GM19043 (cell line): ENCODE results near the gene ATXN7.

Source experiments
- ATAC-seq: cut with Tn5 transposase; IDR thresholded peaks from one replicate; pipeline ENCODE4 v1.9.1; 2021; ENCODE audit warnings: low read depth; ENCODE audit not compliant: unreplicated experiment

Gene ATXN7

DNA sequence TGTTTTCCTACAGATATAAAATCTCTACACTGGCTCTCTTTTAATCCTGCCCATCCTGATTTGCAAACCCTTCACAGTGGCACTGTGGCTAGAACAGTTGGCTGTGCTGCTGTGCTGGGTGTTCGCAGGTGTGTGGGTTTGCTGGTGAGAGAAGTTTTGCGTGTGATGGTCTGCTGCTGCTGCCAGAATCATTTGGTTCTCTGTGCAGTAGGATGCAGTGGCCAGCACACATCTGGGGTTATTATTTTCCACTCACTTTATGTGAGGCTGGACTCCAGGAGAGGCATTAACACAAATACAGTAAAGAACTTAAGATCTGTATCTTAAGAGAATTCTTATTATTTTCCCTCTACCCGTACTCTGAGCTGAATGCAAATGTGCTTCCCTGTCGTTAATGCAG is 175.7 kb downstream of the ATXN7 start:
- no peak for ATAC-seq

DNA sequence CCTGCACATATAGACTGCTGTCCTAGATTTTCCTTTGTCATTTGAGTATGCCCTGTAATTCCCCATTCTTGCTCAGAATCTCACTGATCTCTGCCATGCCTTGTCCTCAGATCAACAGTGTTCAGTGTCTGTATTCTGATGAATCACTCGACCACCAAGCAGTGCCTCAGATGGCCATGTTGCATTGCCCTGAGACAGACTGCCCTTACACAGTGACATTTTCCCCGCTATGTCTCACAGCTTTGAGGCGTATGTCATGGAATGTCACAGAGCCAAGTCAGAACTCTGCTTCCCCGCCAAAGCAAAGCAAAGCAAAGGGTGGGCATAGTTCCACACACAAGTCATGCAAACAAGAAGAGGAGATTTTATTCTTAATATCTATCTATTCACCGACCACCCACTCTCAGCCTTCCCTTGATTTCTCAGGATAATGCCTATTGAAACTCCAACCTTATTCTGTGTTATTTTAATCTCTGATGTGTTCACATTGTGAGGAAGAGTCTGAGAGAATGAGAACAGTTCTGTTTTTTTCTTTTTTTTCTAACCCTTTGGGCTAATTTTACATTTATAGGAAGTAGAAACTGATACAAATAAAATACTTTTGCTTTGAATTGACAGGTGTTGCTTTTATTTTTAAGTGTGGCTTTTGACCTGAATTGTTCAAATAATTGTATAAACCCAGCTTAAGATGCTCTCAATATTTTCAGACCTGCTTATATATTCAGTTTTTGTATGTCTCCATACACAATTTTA is 176.5 kb downstream of the ATXN7 start:
- no peak for ATAC-seq

DNA sequence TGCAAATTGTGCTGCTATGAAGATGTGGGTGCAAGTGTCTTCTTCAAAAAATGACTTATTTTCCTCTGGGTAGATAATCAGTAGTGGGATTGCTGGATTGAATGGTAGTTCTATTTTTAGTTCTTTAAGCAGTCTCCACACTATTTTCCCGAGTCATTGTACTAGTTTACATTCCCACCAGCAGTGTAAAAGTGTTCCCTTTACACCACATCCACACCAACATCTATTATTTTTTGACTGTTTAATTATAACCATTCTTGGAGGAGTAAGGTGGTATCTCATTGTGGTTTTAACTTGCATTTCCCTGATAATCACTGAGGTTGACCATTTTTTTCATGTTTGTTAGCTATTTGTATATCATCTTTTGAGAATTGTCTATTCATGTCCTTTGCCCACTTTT is 179.3 kb downstream of the ATXN7 start:
- ATAC-seq = no peak

DNA sequence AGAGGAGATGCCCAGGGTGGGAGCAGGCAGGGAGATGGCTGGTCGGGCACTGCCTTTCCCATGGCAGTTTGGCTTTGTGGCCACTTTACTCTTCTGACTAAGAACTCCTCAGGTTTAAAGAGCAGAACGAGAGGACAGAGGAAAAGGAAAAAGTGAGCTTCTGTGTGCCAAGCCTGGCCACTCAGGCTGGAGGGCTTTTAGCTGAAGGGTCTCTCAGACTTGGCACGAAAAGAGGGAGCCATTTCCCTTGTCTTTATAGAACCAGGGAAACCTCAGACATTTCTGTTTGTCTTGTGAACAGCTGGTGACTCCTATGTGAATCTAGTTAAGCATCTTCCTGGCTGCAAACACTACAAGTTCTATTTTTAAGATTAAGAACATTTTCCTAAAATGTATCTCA is 182.9 kb downstream of the ATXN7 start:
- ATAC-seq = no peak

DNA sequence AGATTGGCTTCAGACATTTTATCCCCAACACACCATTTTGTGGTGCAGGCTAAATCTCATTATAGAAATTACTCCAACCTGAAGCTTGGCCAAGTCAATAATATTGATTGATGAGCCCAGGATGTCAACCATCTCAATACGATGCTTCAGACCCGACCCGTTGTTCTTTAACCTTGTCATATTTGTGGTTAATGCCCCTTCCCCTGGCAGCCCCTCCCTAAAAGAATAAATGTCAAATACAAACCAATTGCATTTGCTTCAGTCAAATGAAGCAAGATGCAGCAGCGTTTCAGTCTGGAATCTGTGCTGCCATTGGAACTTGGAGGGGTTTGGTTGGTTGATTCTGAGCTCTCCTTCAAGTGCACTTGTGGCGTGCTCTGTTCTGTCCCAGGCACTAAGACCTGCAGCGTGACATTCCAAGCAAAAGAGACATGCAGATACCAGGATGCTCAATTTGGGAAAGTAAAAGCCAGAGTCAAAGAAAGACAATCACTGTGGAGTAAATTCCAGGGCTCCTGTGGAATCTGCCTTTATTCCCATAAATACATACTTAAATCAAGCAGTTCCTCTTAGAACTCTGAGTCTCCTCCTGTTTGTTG is 183.4 kb downstream of the ATXN7 start:
- ATAC-seq = no peak

DNA sequence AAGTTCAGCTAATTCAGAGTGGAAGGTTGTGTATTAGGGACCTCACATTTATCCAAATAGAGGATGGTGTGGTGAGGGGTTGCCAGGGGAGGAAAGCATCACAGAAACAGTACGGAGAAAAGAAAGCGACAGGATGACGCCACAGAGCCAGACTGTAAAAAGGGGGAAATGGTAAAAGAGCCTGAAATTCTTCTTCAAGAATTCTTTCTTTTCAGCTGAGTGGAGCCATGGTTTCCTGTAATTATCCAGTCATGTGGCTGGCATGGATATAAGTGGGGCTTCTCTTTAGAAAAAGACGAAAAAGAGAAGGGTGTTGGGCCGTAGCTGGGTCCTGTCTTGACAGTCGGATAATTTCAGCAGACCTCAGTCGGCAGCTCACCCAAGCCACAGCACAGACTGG is 184.1 kb downstream of the ATXN7 start:
- no peak for ATAC-seq

DNA sequence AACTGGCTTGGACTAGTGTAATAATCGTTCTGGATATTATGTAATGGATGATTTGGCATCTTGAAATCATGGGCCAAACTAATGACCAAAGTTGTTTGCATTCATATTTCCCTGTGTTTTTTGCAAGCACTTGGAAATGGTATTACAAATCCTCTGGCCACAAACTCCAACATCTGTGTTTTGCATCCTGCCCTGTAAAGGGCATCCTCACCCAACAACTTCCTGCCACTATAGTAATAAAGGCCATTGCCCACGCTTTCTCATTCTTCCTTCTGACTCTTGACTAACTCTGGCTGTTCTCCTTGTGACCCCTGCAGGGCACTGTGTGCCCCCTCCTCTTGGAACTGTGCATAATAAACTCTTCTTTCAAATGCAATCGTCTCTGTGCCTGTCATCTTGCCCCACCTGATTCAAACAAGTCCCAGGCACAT is 185.0 kb downstream of the ATXN7 start:
- no peak for ATAC-seq

DNA sequence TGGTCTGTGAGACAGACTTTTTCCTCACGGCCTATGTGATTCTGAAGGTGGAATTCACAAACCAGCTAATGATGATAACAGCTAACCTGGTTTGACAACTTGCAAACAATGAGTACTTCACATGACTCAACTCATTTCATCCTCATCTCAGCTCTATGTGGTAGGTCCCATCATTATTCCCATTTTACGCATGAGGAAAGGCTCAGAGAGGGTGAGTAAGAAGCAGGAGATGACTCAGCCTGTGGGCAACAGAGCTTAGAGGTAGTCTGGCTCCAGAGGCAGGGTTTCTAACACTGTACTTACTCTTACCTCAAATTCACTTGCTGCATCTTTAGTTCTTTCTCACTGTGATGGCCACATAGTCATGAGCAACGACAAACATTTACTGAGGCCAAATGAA is 185.5 kb downstream of the ATXN7 start:
- no peak for ATAC-seq

DNA sequence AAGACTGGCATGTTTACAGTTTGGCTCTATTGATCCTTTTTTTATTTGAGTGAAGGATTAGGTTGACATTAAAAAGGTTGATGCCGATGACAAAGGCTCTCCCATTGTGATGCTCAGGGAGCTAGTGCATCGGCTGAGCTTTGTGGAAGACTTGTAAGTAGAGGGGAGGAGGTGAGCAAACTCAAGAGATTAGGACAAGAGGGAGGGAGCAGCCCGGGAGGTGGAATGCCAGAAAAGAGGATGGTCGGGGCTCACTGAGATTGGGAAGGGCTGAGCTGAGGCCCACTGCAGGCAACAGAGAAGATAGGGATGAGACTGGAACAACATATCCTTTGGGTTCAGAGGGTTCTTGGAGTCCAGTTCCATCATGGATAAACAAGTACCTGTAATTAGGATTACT is 186.2 kb downstream of the ATXN7 start:
- no peak for ATAC-seq
